Measurements from ENCODE around the gene LRFN4.

DNA sequence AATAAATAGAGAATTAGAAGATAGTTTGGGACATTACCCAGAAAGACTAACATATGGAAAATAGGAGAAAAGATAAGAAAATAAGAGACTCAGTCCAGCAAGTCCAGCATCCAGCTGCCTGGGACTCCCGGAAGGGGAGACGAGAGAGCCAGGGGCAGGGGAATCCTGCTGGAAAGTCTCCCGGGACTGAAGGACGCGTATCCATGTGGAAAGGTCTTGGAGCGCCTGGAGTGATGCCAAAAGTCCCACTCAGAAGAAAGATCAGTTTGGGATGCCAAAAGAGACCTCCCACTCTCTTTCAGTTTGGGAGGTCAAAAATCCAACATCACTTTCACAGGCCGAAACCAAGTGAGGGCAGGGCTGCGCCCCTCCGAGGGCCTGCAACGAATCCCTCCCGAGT is 30.7 kb downstream of the LRFN4 start:
- TF ChIP-seq, protein P1, sequence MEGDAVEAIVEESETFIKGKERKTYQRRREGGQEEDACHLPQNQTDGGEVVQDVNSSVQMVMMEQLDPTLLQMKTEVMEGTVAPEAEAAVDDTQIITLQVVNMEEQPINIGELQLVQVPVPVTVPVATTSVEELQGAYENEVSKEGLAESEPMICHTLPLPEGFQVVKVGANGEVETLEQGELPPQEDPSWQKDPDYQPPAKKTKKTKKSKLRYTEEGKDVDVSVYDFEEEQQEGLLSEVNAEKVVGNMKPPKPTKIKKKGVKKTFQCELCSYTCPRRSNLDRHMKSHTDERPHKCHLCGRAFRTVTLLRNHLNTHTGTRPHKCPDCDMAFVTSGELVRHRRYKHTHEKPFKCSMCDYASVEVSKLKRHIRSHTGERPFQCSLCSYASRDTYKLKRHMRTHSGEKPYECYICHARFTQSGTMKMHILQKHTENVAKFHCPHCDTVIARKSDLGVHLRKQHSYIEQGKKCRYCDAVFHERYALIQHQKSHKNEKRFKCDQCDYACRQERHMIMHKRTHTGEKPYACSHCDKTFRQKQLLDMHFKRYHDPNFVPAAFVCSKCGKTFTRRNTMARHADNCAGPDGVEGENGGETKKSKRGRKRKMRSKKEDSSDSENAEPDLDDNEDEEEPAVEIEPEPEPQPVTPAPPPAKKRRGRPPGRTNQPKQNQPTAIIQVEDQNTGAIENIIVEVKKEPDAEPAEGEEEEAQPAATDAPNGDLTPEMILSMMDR (IDR thresholded peaks at IDR 0.05) = no peak
- TF ChIP-seq POLR2A (IDR thresholded peaks at IDR 0.05) = no peak
- TF ChIP-seq EP300 (IDR thresholded peaks at IDR 0.05) = no peak
- TF ChIP-seq POLR2AphosphoS5 (IDR thresholded peaks at IDR 0.05) = no peak

Measured in upper lobe of left lung (tissue), 4 donors.